HG03280 (cell line): ENCODE measurements around the gene ABHD1.

Experiments
- ATAC-seq: cut with Tn5 transposase; IDR thresholded peaks from one replicate; pipeline ENCODE4 v1.9.1; 2021; ENCODE audit warnings: mild to moderate bottlenecking, moderate library complexity; ENCODE audit not compliant: unreplicated experiment

The ABHD1 gene

GRCh38 chr2:27134781-27135477, 11.3 kb downstream of the ABHD1 start:
- ATAC-seq: no peak

GRCh38 chr2:27135478-27135955, 11.9 kb downstream of the ABHD1 start:
- no peak for ATAC-seq

GRCh38 chr2:27136751-27137150, 13.1 kb downstream of the ABHD1 start:
- no peak for ATAC-seq

DNA sequence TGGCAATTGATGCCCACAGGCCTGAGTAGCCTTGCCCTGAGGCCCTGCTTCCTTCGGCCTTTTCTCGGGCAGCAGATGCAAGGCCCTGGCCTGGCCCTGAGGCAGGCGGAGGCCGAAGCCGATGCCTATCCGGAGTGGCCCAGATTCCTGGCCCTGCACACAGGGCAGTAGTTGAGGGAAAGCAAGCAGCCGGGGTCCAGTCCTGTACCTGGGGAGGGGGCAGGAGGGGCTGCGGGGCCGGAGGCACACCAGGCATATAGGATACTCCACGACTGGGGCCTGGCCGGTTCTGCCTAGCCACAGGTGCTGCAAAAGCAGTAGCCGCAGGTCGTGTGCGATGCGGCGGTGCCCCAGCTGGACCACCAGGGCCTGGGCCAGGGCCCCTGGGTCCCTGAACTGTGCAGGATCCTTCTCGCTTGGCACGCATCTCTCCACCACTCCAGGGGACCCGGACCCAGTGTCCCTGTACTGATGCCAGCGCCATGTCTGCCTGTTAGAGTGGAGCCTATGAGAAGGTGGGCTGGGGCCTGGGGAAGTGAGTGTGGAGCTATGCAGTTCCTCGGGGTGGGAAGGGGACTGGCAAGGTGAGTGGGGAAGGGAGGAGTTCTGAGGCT, 13.8 kb downstream of the ABHD1 start:
- ATAC-seq: no peak

DNA sequence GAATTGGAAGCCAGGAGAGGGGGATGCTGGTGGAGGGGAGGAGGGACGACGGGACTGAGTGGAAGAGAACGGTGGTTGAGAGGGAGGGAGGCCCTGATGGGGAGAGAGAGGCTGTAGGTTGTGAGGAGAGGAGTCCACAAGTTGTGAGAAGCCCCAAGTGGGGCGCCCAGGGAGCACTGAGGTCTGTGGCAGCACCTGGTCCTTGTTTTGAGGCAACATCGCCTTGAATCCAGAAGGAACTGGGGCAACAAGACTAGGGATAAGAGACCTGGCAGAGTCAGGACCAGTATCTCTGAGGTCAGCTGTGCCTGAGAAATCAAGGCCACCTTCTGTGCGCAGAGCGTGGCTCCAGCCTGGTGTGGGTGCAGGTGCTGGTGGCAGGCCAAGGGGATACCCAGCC, 14.5 kb downstream of the ABHD1 start:
- no peak for ATAC-seq

GRCh38 chr2:27139310-27139709, 15.7 kb downstream of the ABHD1 start, which contains the start of gene PRR30:
Gene PRR30 (minus strand): TSS chr2:27139410. CDS start chr2:27138329, 1,081 bp downstream.
- ATAC-seq: no peak

DNA sequence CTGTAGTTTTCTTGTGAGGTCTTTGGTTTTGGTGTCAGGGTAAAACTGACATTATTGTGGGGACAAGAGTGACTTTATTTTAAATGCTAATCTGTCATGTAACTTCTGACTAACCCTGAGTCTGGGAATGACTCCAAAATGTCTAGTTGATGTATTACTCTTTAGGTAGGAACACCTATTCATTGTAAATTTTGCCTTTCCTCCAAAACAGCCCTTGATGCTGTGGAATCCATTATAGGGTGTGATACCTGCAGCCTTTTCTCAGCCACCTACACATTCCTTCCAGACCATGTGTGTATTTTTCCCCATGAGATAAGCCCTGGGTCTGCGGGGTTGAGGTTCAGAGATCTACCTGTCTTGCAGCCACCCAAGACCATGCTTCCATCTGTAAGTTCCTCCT, 19.7 kb downstream of the ABHD1 start:
- ATAC-seq: no peak

DNA sequence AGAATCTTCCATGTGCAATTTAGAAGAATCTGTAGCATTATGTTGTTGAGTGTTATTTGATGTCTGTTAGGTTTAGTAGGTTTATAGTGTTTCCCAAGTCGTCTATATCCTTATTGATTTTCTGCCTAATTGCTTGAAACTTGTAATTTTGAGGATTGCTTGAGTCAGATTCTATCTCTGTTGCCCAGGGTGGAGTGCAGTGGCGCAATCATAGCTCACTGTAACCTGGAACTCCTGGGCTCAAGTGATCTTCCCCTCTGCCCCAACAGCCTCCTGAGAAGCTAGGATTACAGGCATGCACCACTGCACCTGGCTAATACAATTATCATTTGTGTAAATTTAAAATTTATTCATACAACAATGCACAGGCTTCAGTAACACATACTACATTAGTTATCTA, 22.1 kb downstream of the ABHD1 start:
- ATAC-seq: no peak

DNA sequence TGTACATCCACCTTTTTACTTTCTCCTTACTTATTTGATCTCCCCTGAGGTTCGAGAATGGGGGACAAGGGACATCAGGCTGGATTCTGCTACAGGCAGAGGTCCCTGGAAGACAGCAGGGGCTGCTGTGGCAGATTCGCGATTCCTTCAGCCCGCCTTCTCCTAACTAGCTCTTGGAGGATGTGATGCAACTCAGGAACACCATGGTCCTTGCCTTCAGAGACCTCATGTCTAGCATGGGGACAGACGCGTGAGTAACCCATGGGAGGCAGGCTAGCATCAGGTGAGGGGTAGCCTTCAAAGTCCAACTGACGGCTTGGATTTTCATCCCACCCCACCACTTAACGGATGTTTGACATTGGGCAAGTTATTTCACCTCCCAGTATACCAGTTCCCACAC, 24.3 kb downstream of the ABHD1 start:
- no peak for ATAC-seq

DNA sequence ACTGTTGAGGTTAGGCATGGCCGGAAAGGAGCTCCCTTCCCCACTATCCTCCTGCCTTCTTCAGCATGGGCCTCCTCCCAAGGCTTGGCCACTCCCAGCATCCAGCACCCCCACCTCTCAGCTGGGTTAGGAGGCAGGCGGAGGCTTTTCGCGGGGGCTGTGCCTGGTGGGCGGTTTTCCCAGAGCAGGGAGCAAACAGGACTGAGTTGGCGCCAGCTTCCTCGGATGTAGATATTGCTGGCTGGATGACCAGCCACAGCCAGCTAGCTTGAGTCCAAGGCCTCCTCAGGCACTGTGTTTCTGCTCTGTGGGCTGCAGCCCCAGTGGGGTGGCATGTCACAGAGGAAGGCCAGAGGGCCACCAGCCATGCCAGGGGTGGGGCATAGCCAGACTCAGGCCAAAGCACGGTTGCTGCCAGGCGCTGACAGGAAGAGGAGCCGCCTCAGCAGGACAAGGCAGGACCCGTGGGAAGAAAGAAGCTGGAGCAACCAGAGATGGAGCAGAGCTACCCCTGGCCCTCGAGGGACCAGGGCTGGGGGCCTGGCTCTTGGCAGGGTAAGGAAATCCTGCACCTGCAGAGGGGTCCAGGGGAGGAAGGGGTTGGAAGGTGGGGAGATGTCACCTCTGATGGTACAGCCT, 25.3 kb downstream of the ABHD1 start, which contains the start of gene TCF23:
TSS of gene TCF23 (plus strand) at position 204 of the 639 bp plus-strand sequence. CDS start at position 334, 130 bp downstream.
- ATAC-seq: no peak

GRCh38 chr2:27149570-27150405, 26.2 kb downstream of the ABHD1 start:
- ATAC-seq: no peak

GRCh38 chr2:27150639-27151230, 27.1 kb downstream of the ABHD1 start:
- no peak for ATAC-seq

GRCh38 chr2:27152102-27152795, 28.6 kb downstream of the ABHD1 start:
- ATAC-seq: no peak

DNA sequence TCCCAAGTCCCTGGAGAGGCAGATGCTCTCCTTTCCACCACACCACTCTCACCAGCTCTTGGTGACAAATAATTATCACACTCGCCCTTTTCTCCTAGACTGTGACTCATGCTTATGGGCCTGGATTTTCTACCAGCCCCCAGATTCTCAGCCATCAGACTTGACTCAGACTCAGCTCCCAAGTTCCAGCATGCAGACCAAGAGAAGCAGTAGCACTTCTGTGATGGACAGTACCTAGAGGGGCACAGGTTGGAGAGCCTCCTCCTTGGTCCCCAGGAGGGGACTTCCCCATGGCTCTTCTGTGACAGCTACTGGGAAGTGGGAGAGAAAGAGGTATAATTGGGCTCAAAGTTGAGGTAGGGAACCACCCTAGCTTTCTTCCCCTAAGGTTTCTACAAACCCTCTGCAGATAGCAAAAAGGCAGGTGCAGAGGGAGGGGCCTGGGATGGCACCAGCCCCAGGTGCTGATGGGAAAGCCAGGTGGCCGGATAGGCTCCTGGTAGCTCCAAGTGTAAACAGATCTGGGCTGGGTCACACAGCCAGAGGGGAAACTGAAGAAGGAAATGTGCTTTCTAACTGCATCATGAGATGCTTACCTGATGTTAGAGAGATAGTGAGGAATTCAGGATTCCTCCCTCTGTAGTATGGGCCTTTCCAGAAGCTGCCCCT, 29.3 kb downstream of the ABHD1 start:
- no peak for ATAC-seq

DNA sequence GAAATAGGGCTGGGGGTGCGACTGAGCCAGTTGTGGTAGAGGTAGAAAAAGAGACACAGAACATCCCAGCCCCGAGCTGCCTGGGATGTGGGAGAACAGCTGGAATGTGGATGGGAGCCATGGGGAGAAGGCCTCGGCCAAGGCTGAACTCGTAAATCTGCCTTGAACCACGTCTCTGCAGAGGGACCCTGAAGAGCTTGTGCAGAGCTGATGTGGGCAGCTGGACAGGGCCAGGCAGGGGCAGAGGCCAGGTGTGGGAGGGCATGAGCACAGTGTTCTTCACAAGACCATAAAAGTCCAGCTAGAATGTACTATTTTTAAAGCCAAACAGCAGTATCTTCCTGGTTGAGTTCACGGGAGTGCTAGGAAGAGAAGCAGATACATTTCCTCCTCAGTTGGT, 30.9 kb downstream of the ABHD1 start:
- ATAC-seq: no peak

- ATAC-seq: no peak
Measured at GRCh38 chr2:27155069-27155520, 31.5 kb downstream of the ABHD1 start.

- no peak for ATAC-seq
Measured at GRCh38 chr2:27158468-27158867, 34.9 kb downstream of the ABHD1 start.

GRCh38 chr2:27159271-27159670, 35.7 kb downstream of the ABHD1 start:
- no peak for ATAC-seq

GRCh38 chr2:27160191-27160590, 36.6 kb downstream of the ABHD1 start:
- ATAC-seq: no peak
